GM23338 (cell line): Measurements from ENCODE around the gene HEATR9. TPM values are rescaled to one million over a fixed set of nuclear protein-coding genes. Genes with fewer than 3 reads are reported as not detected.
A peak's percentile ranks its signal among the peaks of the same experiment; 100 is the strongest.

ENCODE experiments used
- ATAC-seq: fragments of 200-7000 bp; cut with Tn5 transposase; 3 replicates; pipeline ENCODE4 v1.9.1; 2020
- DNase-seq: peaks from one replicate; pipeline ENCODE4 v3.0.0-alpha.2; 2015; ENCODE audit warnings: low spot score
- H2AFZ ChIP-seq: fragments of 200-600 bp; sonication (generic); 2 replicates; pipeline ENCODE4 v1.8.0; 2016; ENCODE audit warnings: antibody characterized with exemption, mild to moderate bottlenecking, moderate library complexity
- H3F3A ChIP-seq: fragments of 200-600 bp; sonication (generic); replicated peaks from 2 replicates; pipeline ENCODE4 v1.8.0; 2017; ENCODE audit warnings: antibody characterized with exemption, mixed run types, low read depth
- H3K27ac ChIP-seq: fragments of 200-600 bp; sonication (generic); 2 replicates; pipeline ENCODE4 v1.6.1; 2016; ENCODE audit warnings: low read depth
- H3K27me3 ChIP-seq: fragments of 200-600 bp; sonication (generic); 2 replicates; pipeline ENCODE4 v1.8.0; 2016; ENCODE audit warnings: mild to moderate bottlenecking, mixed run types, moderate library complexity; ENCODE audit not compliant: insufficient read depth
- H3K36me3 ChIP-seq: fragments of 200-600 bp; sonication (generic); 2 replicates; pipeline ENCODE4 v1.8.0; 2016; ENCODE audit warnings: mild to moderate bottlenecking; ENCODE audit not compliant: insufficient read depth
- H3K4me1 ChIP-seq: fragments of 200-600 bp; sonication (generic); 2 replicates; pipeline ENCODE4 v1.8.0; 2016; ENCODE audit warnings: mild to moderate bottlenecking, moderate library complexity; ENCODE audit not compliant: insufficient read depth
- H3K4me2 ChIP-seq: fragments of 200-600 bp; sonication (generic); 2 replicates; pipeline ENCODE4 v1.7.1; 2017; ENCODE audit warnings: mixed run types
- H3K4me3 ChIP-seq: fragments of 200-600 bp; sonication (generic); 2 replicates; pipeline ENCODE4 v1.6.1; 2016; ENCODE audit warnings: mixed run types
- H3K79me2 ChIP-seq: fragments of 200-600 bp; sonication (generic); replicated peaks from 2 replicates; pipeline ENCODE4 v1.8.0; 2017; ENCODE audit warnings: mild to moderate bottlenecking; ENCODE audit not compliant: insufficient read depth
- H3K9me2 ChIP-seq: fragments of 200-600 bp; sonication (generic); 2 replicates; pipeline ENCODE4 v1.8.0; 2017; ENCODE audit not compliant: insufficient read depth
- H4K20me1 ChIP-seq: fragments of 200-600 bp; sonication (generic); replicated peaks from 2 replicates; pipeline ENCODE4 v1.8.0; 2017; ENCODE audit warnings: mild to moderate bottlenecking; ENCODE audit not compliant: insufficient read depth
- H3K27ac Mint-ChIP-seq: 2 replicates; pipeline ENCODE4 v1.8.0; 2020; ENCODE audit warnings: inconsistent platforms, mild to moderate bottlenecking, moderate library complexity, mixed read lengths
- H3K27me3 Mint-ChIP-seq: 3 replicates; pipeline ENCODE4 v1.8.0; 2022; ENCODE audit warnings: low read depth, mild to moderate bottlenecking, moderate library complexity, mixed read lengths, inconsistent platforms; ENCODE audit not compliant: insufficient read depth, poor library complexity
- H3K36me3 Mint-ChIP-seq: 3 replicates; pipeline ENCODE4 v1.8.0; 2021; ENCODE audit warnings: low read depth, mild to moderate bottlenecking, inconsistent platforms, moderate library complexity, mixed read lengths
- H3K4me1 Mint-ChIP-seq: 3 replicates; pipeline ENCODE4 v1.8.0; 2020; ENCODE audit warnings: mild to moderate bottlenecking, inconsistent platforms, mixed read lengths
- H3K4me3 Mint-ChIP-seq: 3 replicates; pipeline ENCODE4 v1.8.0; 2021; ENCODE audit warnings: moderate library complexity, mild to moderate bottlenecking, inconsistent platforms, mixed read lengths
- H3K9me3 Mint-ChIP-seq: 3 replicates; pipeline ENCODE4 v1.8.0; 2020; ENCODE audit warnings: moderate library complexity, mild to moderate bottlenecking, inconsistent platforms, mixed read lengths
- CREB1 ChIP-seq: fragments of 250-450 bp; sonication (Bioruptor Pico); IDR thresholded peaks from 2 replicates; pipeline ENCODE4 v1.5.0; 2020; ENCODE audit warnings: low read depth, mild to moderate bottlenecking, moderate library complexity
- CTCF ChIP-seq, 2 experiments: fragments of 200-600 bp in 1 of 2; sonication (generic) in 1 of 2; conservative IDR thresholded peaks; 2 replicates each; pipeline versions ENCODE4 v1.5.1 to v1.6.1; 2016 to 2017; ENCODE audit warnings: antibody characterized with exemption in 2 of 2, low read depth in 2 of 2, mild to moderate bottlenecking in 2 of 2, moderate library complexity in 1 of 2
- ETS1 ChIP-seq: IDR thresholded peaks from 2 replicates; pipeline ENCODE4 v1.6.1; 2016; ENCODE audit warnings: antibody characterized with exemption
- EZH2 ChIP-seq: fragments of 200-600 bp; sonication (generic); IDR thresholded peaks from one replicate; pipeline ENCODE4 v1.8.0; 2017; ENCODE audit warnings: antibody characterized with exemption, mild to moderate bottlenecking, low read depth; ENCODE audit not compliant: unreplicated experiment
- EZH2phosphoT487 ChIP-seq: fragments of 200-600 bp; sonication (generic); IDR thresholded peaks from one replicate; pipeline ENCODE4 v1.8.1; 2018; ENCODE audit warnings: antibody characterized with exemption; ENCODE audit not compliant: unreplicated experiment
- JUNB ChIP-seq: IDR thresholded peaks from one replicate; pipeline ENCODE4 v1.6.1; 2016; ENCODE audit warnings: antibody characterized with exemption; ENCODE audit not compliant: unreplicated experiment
- NANOG ChIP-seq: IDR thresholded peaks from 2 replicates; pipeline ENCODE4 v1.6.1; 2016; ENCODE audit warnings: antibody characterized with exemption, borderline replicate concordance
- POLR2AphosphoS5 ChIP-seq: IDR thresholded peaks from 2 replicates; pipeline ENCODE4 v1.6.1; 2016; ENCODE audit warnings: antibody characterized with exemption, low read depth
- REST ChIP-seq: IDR thresholded peaks from one replicate; pipeline ENCODE4 v1.6.1; 2018; ENCODE audit warnings: antibody characterized with exemption; ENCODE audit not compliant: unreplicated experiment
- STAT1 ChIP-seq: IDR thresholded peaks from one replicate; pipeline ENCODE4 v1.6.1; 2016; ENCODE audit warnings: antibody characterized with exemption; ENCODE audit not compliant: unreplicated experiment
- ZNF462 ChIP-seq: fragments of 250-450 bp; sonication (Bioruptor Pico); IDR thresholded peaks from 2 replicates; pipeline ENCODE4 v1.5.0; 2020; ENCODE audit warnings: mild to moderate bottlenecking, moderate library complexity
- polyA plus RNA-seq: library from polyadenylated mRNA; unstranded; fragments of >200 nt; fragmentation: Nextera tagmentation; extraction: Ambion mirVana; gene quantifications from 2 replicates; pipeline ENCODE4 v1.2.1, GENCODE V29; 2016
- total RNA-seq: library from RNA; depleted of rRNA; stranded (reverse); fragments of >200 nt; shearing (Covaris generic); gene quantifications from 2 replicates; pipeline ENCODE4 v1.2.3, GENCODE V29; 2014

Gene HEATR9
- total and polyA plus RNA-seq, 2 experiments from 2014 or later, result not detected

- TF ChIP-seq POLR2AphosphoS5, result no peak
Observed at GRCh38 chr17:35890774-35891155, 22.1 kb upstream of the HEATR9 start (continued).

GRCh38 chr17:35889818-35890773 is 21.4 kb upstream of the HEATR9 start:
- Histone ChIP-seq H3K4me2 (no peak overlapping the region), H2AFZ (peak overlapping the region; percentile 59), H3K9me2 (no peaks in the 10 kb centered on the region), H4K20me1 (no peaks in the 10 kb centered on the region), H3K4me3 (no peak overlapping the region), H3K27ac (no peak overlapping the region), H3K27me3 (no peaks in the 10 kb centered on the region), H3K36me3 (no peaks in the 10 kb centered on the region), H3F3A (no peaks in the 10 kb centered on the region), H3K79me2 (no peaks in the 10 kb centered on the region), H3K4me1 (no peaks in the 10 kb centered on the region; the same call in 1 of the 2 replicates)
- no peaks in the 10 kb centered on the region for H3K36me3 Mint-ChIP-seq
- DNase-seq (peak; percentile 2), ATAC-seq (no peak)
- no peaks in the 10 kb centered on the region for H3K9me3 Mint-ChIP-seq
- peaks cover 18% of the 10 kb centered on the region for H3K4me1 Mint-ChIP-seq
- H3K27ac Mint-ChIP-seq, result no peak overlapping the region; the same call in 1 of the 2 replicates
- no peak overlapping the region for H3K4me3 Mint-ChIP-seq
- no peaks in the 10 kb centered on the region for H3K27me3 Mint-ChIP-seq
- TF ChIP-seq CTCF (conservative IDR thresholded peaks at IDR 0.05; ENCODE audit: low read depth in 2 of 2) (no peak), JUNB (no peak), EZH2phosphoT487 (no peak), NANOG (no peak), CREB1 (CRISPR knock-in tag) (no peak), ZNF462 (CRISPR knock-in tag) (no peak), REST (no peak), ETS1 (no peak), EZH2 (no peak), STAT1 (no peak)
